SU-DHL-6 (cell line): ENCODE results near the gene STC2.

ENCODE experiments used
- CTCF ChIP-seq: fragments of 200-600 bp; sonication (generic); IDR thresholded peaks from one replicate; pipeline ENCODE4 v1.5.1; 2017; ENCODE audit warnings: antibody characterized with exemption, mild to moderate bottlenecking, low read length, moderate library complexity; ENCODE audit not compliant: insufficient read depth, poor library complexity, severe bottlenecking
- EZH2phosphoT487 ChIP-seq: fragments of 200-600 bp; sonication (generic), shearing (Covaris generic); conservative IDR thresholded peaks from 2 replicates; pipeline ENCODE4 v1.6.1; 2018; ENCODE audit warnings: mild to moderate bottlenecking, antibody characterized with exemption, low read length, moderate library complexity, mixed read lengths

- TF ChIP-seq CTCF (no peak), EZH2phosphoT487 (no peak)
These were observed 5.0 kb downstream of the STC2 start for GRCh38 chr5:173323106-173323798.
